Progenitor cell of endocrine pancreas (in vitro differentiated cells): ENCODE data around the gene VAPA. TPM values are rescaled to one million over a fixed set of nuclear protein-coding genes. Genes with fewer than 3 reads are reported as not detected.

Experiments used
- DNase-seq: peaks from one replicate; pipeline ENCODE4 v3.0.0; 2021; ENCODE audit warnings: low spot score; ENCODE audit not compliant: unreplicated experiment
- H3K27ac Mint-ChIP-seq: 2 replicates; pipeline ENCODE4 v1.8.0; 2021; ENCODE audit warnings: mild to moderate bottlenecking, moderate library complexity, mixed read lengths
- H3K27me3 Mint-ChIP-seq: 2 replicates; pipeline ENCODE4 v1.8.0; 2021; ENCODE audit warnings: mixed read lengths
- H3K36me3 Mint-ChIP-seq: 2 replicates; pipeline ENCODE4 v1.8.0; 2022; ENCODE audit warnings: mixed read lengths; ENCODE audit not compliant: insufficient read depth
- H3K4me1 Mint-ChIP-seq: 2 replicates; pipeline ENCODE4 v1.8.0; 2021; ENCODE audit warnings: low read depth, mixed read lengths
- H3K4me3 Mint-ChIP-seq: 2 replicates; pipeline ENCODE4 v1.8.0; 2021; ENCODE audit warnings: low read depth, mild to moderate bottlenecking, moderate library complexity, mixed read lengths
- H3K9me3 Mint-ChIP-seq: 2 replicates; pipeline ENCODE4 v1.8.0; 2021; ENCODE audit warnings: low read depth, mixed read lengths
- total RNA-seq: library from RNA; stranded (reverse); gene quantifications from 2 replicates; pipeline ENCODE4 v1.2.1, GENCODE V29; 2021
- TF ChIP-seq, protein P1 (sequence below): fragments of 200-600 bp; sonication (generic); IDR thresholded peaks from one replicate; pipeline ENCODE4 v1.5.0; 2021; ENCODE audit warnings: antibody characterized with exemption, mild to moderate bottlenecking; ENCODE audit not compliant: unreplicated experiment

Gene VAPA
- total RNA-seq, 1 donor from 2014 or later = 115 TPM

DNA sequence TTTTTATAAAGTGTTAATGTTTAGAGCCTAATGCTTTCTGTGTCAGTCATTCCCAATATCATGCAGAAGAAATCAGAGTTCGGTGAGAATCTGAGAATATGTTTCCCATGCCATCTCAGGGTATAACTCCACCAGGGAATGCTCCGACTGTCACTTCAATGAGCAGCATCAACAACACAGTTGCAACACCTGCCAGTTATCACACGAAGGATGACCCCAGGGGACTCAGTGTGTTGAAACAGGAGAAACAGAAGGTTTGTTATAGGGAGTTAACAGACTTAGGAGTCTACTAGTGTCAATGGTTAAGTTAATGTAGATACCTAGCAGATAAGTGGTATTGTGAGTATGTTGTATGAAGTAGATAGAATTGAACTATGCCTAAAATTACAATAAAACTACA is 31.0 kb downstream of the VAPA start:
- Mint-ChIP-seq H3K27me3 (no peaks in the 10 kb centered on the region), H3K4me3 (no peak overlapping the region), H3K4me1 (no peaks in the 10 kb centered on the region), H3K36me3 (peaks cover 20% of the 10 kb centered on the region), H3K9me3 (no peaks in the 10 kb centered on the region), H3K27ac (no peak overlapping the region)
- DNase-seq = no peak
- TF ChIP-seq, protein P1, sequence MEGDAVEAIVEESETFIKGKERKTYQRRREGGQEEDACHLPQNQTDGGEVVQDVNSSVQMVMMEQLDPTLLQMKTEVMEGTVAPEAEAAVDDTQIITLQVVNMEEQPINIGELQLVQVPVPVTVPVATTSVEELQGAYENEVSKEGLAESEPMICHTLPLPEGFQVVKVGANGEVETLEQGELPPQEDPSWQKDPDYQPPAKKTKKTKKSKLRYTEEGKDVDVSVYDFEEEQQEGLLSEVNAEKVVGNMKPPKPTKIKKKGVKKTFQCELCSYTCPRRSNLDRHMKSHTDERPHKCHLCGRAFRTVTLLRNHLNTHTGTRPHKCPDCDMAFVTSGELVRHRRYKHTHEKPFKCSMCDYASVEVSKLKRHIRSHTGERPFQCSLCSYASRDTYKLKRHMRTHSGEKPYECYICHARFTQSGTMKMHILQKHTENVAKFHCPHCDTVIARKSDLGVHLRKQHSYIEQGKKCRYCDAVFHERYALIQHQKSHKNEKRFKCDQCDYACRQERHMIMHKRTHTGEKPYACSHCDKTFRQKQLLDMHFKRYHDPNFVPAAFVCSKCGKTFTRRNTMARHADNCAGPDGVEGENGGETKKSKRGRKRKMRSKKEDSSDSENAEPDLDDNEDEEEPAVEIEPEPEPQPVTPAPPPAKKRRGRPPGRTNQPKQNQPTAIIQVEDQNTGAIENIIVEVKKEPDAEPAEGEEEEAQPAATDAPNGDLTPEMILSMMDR = no peak

DNA sequence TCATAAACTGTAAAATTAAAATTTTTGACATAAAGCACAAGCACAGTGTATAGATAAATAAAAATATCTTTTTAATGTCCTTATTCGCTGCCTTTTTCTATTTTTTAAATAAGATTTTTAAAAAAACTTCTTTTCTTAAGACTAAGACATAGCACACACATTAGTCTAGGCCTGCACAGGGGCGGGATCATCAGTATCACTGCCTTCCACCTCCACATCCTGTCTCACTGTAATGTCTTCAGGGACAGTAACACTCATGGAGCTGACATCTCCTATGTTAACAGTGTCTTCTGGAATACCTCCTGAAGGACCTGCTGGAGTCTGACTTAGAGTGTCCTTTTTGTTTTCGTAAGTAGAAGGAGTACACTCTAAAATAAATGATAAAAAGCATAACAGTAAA is 33.0 kb downstream of the VAPA start:
- H3K4me1 Mint-ChIP-seq = peaks cover 2% of the 10 kb centered on the region
- H3K4me3 Mint-ChIP-seq = no peak overlapping the region
- no peaks in the 10 kb centered on the region for H3K27me3 Mint-ChIP-seq
- TF ChIP-seq, protein P1 = no peak
- no peak for DNase-seq
- H3K36me3 Mint-ChIP-seq = peaks cover 19% of the 10 kb centered on the region
- no peak overlapping the region for H3K27ac Mint-ChIP-seq
- H3K9me3 Mint-ChIP-seq = no peaks in the 10 kb centered on the region

DNA sequence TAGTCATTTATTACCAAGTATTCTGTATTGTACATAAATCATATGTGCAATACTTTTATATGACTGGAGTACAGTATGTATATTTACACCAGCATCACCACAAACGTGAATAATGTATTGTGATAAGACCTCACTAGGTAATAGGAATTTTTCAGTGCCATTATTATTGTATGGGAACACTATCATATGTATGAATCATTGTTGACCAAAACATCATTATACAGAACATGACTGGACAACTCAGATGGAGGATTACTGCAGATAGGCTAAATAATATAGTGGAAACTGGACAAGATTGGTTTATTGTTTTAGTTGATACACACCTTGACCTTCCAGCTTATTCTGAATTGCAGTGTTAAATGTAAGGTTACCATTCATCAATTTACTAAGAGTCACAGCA is 33.4 kb downstream of the VAPA start:
- no peak overlapping the region for H3K4me3 Mint-ChIP-seq
- no peak for DNase-seq
- TF ChIP-seq, protein P1 = no peak
- no peaks in the 10 kb centered on the region for H3K9me3 Mint-ChIP-seq
- no peak overlapping the region for H3K27ac Mint-ChIP-seq
- peaks cover 21% of the 10 kb centered on the region for H3K36me3 Mint-ChIP-seq
- peaks cover 2% of the 10 kb centered on the region for H3K4me1 Mint-ChIP-seq
- no peaks in the 10 kb centered on the region for H3K27me3 Mint-ChIP-seq

DNA sequence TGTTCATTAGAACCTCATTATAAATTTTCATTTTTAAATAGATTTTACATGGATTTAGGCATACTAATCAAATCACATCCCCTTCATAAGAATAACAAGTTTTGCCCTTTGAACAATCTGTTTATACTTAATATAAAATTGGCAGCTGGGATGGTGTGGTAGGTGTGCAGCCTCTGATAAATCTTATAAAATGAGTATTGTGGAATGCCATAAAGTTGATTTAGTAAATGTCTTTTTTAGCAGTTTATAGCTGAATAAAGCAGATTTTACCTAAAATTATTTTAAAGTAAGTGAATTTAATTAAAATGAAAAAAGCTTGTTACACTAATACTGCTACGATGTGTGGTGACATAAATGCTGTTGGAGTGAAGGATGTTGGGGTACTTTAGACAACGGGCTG is 35.5 kb downstream of the VAPA start:
- no peak overlapping the region for H3K27ac Mint-ChIP-seq
- H3K36me3 Mint-ChIP-seq = peaks cover 21% of the 10 kb centered on the region
- no peak for DNase-seq
- H3K9me3 Mint-ChIP-seq = no peaks in the 10 kb centered on the region
- H3K4me1 Mint-ChIP-seq = peaks cover 2% of the 10 kb centered on the region
- H3K4me3 Mint-ChIP-seq = no peak overlapping the region
- TF ChIP-seq, protein P1 = no peak
- no peaks in the 10 kb centered on the region for H3K27me3 Mint-ChIP-seq

DNA sequence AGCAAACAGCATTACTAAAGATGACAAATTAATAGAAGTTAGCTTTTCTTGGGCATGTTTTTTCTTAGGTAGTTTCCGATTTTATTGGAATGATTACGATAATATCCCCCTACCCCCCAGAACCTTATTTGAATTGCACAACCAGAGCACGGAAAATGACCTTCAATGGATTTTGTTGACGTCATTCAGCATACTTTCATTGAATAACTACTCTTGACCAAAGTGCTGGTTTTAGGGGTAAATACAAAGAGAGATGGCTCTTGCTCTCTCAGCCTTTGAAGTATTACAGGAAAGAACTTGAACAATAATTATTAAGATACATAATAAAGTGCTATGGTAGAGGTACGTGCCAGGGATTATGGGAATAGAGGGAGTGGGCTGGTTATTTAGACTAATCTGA is 36.0 kb downstream of the VAPA start:
- Mint-ChIP-seq H3K27me3 (no peaks in the 10 kb centered on the region), H3K27ac (no peak overlapping the region), H3K4me1 (peaks cover 2% of the 10 kb centered on the region), H3K9me3 (no peaks in the 10 kb centered on the region), H3K4me3 (no peak overlapping the region), H3K36me3 (peaks cover 19% of the 10 kb centered on the region)
- DNase-seq = no peak
- TF ChIP-seq, protein P1 = no peak
